GM23338 (cell line): ENCODE results near the gene MAGI1. TPM values are rescaled to one million over a fixed set of nuclear protein-coding genes. Genes with fewer than 3 reads are reported as not detected.

Experiments used
- ATAC-seq: fragments of 200-7000 bp; cut with Tn5 transposase; 3 replicates; pipeline ENCODE4 v1.9.1; 2020
- DNase-seq: peaks from one replicate; pipeline ENCODE4 v3.0.0-alpha.2; 2015; ENCODE audit warnings: low spot score
- H2AFZ ChIP-seq: fragments of 200-600 bp; sonication (generic); 2 replicates; pipeline ENCODE4 v1.8.0; 2016; ENCODE audit warnings: antibody characterized with exemption, mild to moderate bottlenecking, moderate library complexity
- H3F3A ChIP-seq: fragments of 200-600 bp; sonication (generic); replicated peaks from 2 replicates; pipeline ENCODE4 v1.8.0; 2017; ENCODE audit warnings: antibody characterized with exemption, mixed run types, low read depth
- H3K27ac ChIP-seq: fragments of 200-600 bp; sonication (generic); 2 replicates; pipeline ENCODE4 v1.6.1; 2016; ENCODE audit warnings: low read depth
- H3K27me3 ChIP-seq: fragments of 200-600 bp; sonication (generic); 2 replicates; pipeline ENCODE4 v1.8.0; 2016; ENCODE audit warnings: mild to moderate bottlenecking, mixed run types, moderate library complexity; ENCODE audit not compliant: insufficient read depth
- H3K36me3 ChIP-seq: fragments of 200-600 bp; sonication (generic); 2 replicates; pipeline ENCODE4 v1.8.0; 2016; ENCODE audit warnings: mild to moderate bottlenecking; ENCODE audit not compliant: insufficient read depth
- H3K4me1 ChIP-seq: fragments of 200-600 bp; sonication (generic); 2 replicates; pipeline ENCODE4 v1.8.0; 2016; ENCODE audit warnings: mild to moderate bottlenecking, moderate library complexity; ENCODE audit not compliant: insufficient read depth
- H3K4me2 ChIP-seq: fragments of 200-600 bp; sonication (generic); 2 replicates; pipeline ENCODE4 v1.7.1; 2017; ENCODE audit warnings: mixed run types
- H3K4me3 ChIP-seq: fragments of 200-600 bp; sonication (generic); 2 replicates; pipeline ENCODE4 v1.6.1; 2016; ENCODE audit warnings: mixed run types
- H3K79me2 ChIP-seq: fragments of 200-600 bp; sonication (generic); replicated peaks from 2 replicates; pipeline ENCODE4 v1.8.0; 2017; ENCODE audit warnings: mild to moderate bottlenecking; ENCODE audit not compliant: insufficient read depth
- H3K9me2 ChIP-seq: fragments of 200-600 bp; sonication (generic); 2 replicates; pipeline ENCODE4 v1.8.0; 2017; ENCODE audit not compliant: insufficient read depth
- H4K20me1 ChIP-seq: fragments of 200-600 bp; sonication (generic); replicated peaks from 2 replicates; pipeline ENCODE4 v1.8.0; 2017; ENCODE audit warnings: mild to moderate bottlenecking; ENCODE audit not compliant: insufficient read depth
- H3K27ac Mint-ChIP-seq: 2 replicates; pipeline ENCODE4 v1.8.0; 2020; ENCODE audit warnings: inconsistent platforms, mild to moderate bottlenecking, moderate library complexity, mixed read lengths
- H3K27me3 Mint-ChIP-seq: 3 replicates; pipeline ENCODE4 v1.8.0; 2022; ENCODE audit warnings: low read depth, mild to moderate bottlenecking, moderate library complexity, mixed read lengths, inconsistent platforms; ENCODE audit not compliant: insufficient read depth, poor library complexity
- H3K36me3 Mint-ChIP-seq: 3 replicates; pipeline ENCODE4 v1.8.0; 2021; ENCODE audit warnings: low read depth, mild to moderate bottlenecking, inconsistent platforms, moderate library complexity, mixed read lengths
- H3K4me1 Mint-ChIP-seq: 3 replicates; pipeline ENCODE4 v1.8.0; 2020; ENCODE audit warnings: mild to moderate bottlenecking, inconsistent platforms, mixed read lengths
- H3K4me3 Mint-ChIP-seq: 3 replicates; pipeline ENCODE4 v1.8.0; 2021; ENCODE audit warnings: moderate library complexity, mild to moderate bottlenecking, inconsistent platforms, mixed read lengths
- H3K9me3 Mint-ChIP-seq: 3 replicates; pipeline ENCODE4 v1.8.0; 2020; ENCODE audit warnings: moderate library complexity, mild to moderate bottlenecking, inconsistent platforms, mixed read lengths
- EZH2 ChIP-seq: fragments of 200-600 bp; sonication (generic); IDR thresholded peaks from one replicate; pipeline ENCODE4 v1.8.0; 2017; ENCODE audit warnings: antibody characterized with exemption, mild to moderate bottlenecking, low read depth; ENCODE audit not compliant: unreplicated experiment
- EZH2phosphoT487 ChIP-seq: fragments of 200-600 bp; sonication (generic); IDR thresholded peaks from one replicate; pipeline ENCODE4 v1.8.1; 2018; ENCODE audit warnings: antibody characterized with exemption; ENCODE audit not compliant: unreplicated experiment
- JUNB ChIP-seq: IDR thresholded peaks from one replicate; pipeline ENCODE4 v1.6.1; 2016; ENCODE audit warnings: antibody characterized with exemption; ENCODE audit not compliant: unreplicated experiment
- NANOG ChIP-seq: IDR thresholded peaks from 2 replicates; pipeline ENCODE4 v1.6.1; 2016; ENCODE audit warnings: antibody characterized with exemption, borderline replicate concordance
- POLR2AphosphoS5 ChIP-seq: IDR thresholded peaks from 2 replicates; pipeline ENCODE4 v1.6.1; 2016; ENCODE audit warnings: antibody characterized with exemption, low read depth
- REST ChIP-seq: IDR thresholded peaks from one replicate; pipeline ENCODE4 v1.6.1; 2018; ENCODE audit warnings: antibody characterized with exemption; ENCODE audit not compliant: unreplicated experiment
- STAT1 ChIP-seq: IDR thresholded peaks from one replicate; pipeline ENCODE4 v1.6.1; 2016; ENCODE audit warnings: antibody characterized with exemption; ENCODE audit not compliant: unreplicated experiment
- ZNF114 ChIP-seq: fragments of 250-450 bp; sonication (Bioruptor Pico); IDR thresholded peaks from 2 replicates; pipeline ENCODE4 v1.5.0; 2020; ENCODE audit warnings: mild to moderate bottlenecking, moderate library complexity
- ZNF331 ChIP-seq: fragments of 250-450 bp; sonication (Bioruptor Pico); IDR thresholded peaks from 2 replicates; pipeline ENCODE4 v1.5.0; 2020; ENCODE audit warnings: low read depth, mild to moderate bottlenecking, moderate library complexity
- ZNF462 ChIP-seq: fragments of 250-450 bp; sonication (Bioruptor Pico); IDR thresholded peaks from 2 replicates; pipeline ENCODE4 v1.5.0; 2020; ENCODE audit warnings: mild to moderate bottlenecking, moderate library complexity
- polyA plus RNA-seq: library from polyadenylated mRNA; unstranded; fragments of >200 nt; fragmentation: Nextera tagmentation; extraction: Ambion mirVana; gene quantifications from 2 replicates; pipeline ENCODE4 v1.2.1, GENCODE V29; 2016
- total RNA-seq: library from RNA; depleted of rRNA; stranded (reverse); fragments of >200 nt; shearing (Covaris generic); gene quantifications from 2 replicates; pipeline ENCODE4 v1.2.3, GENCODE V29; 2014
- TF ChIP-seq, protein P1 (sequence below), 2 experiments: fragments of 200-600 bp in 1 of 2; sonication (generic) in 1 of 2; conservative IDR thresholded peaks; 2 replicates each; pipeline versions ENCODE4 v1.5.1 to v1.6.1; 2016 to 2017; ENCODE audit warnings: antibody characterized with exemption in 2 of 2, low read depth in 2 of 2, mild to moderate bottlenecking in 2 of 2, moderate library complexity in 1 of 2

MAGI1 gene
- total and polyA plus RNA-seq, 2 experiments from 2014 or later = 27.4 to 71.2 TPM

DNA sequence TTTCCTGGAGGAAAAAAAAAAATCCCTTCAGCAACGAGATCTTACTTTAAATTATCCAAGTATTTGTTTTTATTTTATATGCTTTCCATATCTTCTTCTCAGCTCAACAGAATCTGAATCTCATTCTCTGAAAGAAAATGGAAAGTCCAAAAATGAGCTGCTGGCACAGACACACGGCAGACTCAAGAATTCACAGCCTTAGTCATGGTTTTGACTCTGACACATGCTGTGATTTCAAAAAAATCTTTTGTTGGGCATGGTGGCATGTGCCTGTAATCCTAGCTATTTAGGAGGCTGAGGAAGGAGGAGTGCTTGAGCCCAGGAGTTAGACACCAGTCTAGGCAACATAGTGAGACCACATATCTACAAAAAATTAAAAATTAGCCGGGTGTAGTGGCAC lies 565.0 kb downstream of the MAGI1 start:
- TF ChIP-seq EZH2 = no peak
- TF ChIP-seq EZH2phosphoT487 = no peak
- no peak for TF ChIP-seq NANOG
- ATAC-seq (no peak), DNase-seq (no peak)
- Histone ChIP-seq H4K20me1 (peaks cover 5% of the 10 kb centered on the region; the same call in 1 of the 2 replicates), H3K4me1 (peaks cover 14% of the 10 kb centered on the region), H3K4me3 (no peak overlapping the region), H3K79me2 (no peaks in the 10 kb centered on the region; the same call in 1 of the 2 replicates), H3K27me3 (no peaks in the 10 kb centered on the region), H2AFZ (no peak overlapping the region), H3K9me2 (no peaks in the 10 kb centered on the region), H3F3A (no peaks in the 10 kb centered on the region), H3K36me3 (no peaks in the 10 kb centered on the region), H3K27ac (no peak overlapping the region), H3K4me2 (no peak overlapping the region)
- no peak overlapping the region for H3K4me3 Mint-ChIP-seq
- H3K27ac Mint-ChIP-seq = peak overlapping the region; percentile 61; the same call in 1 of the 2 replicates
- peaks cover 35% of the 10 kb centered on the region for H3K4me1 Mint-ChIP-seq
- no peaks in the 10 kb centered on the region for H3K9me3 Mint-ChIP-seq
- peaks cover 15% of the 10 kb centered on the region; the same call in 2 of the 3 replicates for H3K36me3 Mint-ChIP-seq
- no peaks in the 10 kb centered on the region for H3K27me3 Mint-ChIP-seq

GRCh38 chr3:65472501-65472900 lies 566.2 kb downstream of the MAGI1 start:
- Histone ChIP-seq H2AFZ (no peak overlapping the region), H4K20me1 (peaks cover 5% of the 10 kb centered on the region; the same call in 1 of the 2 replicates), H3F3A (no peaks in the 10 kb centered on the region), H3K27me3 (no peaks in the 10 kb centered on the region), H3K4me2 (no peak overlapping the region), H3K27ac (no peak overlapping the region), H3K4me1 (peaks cover 5% of the 10 kb centered on the region; the same call in 1 of the 2 replicates), H3K79me2 (no peaks in the 10 kb centered on the region; the same call in 1 of the 2 replicates), H3K36me3 (no peaks in the 10 kb centered on the region), H3K9me2 (no peaks in the 10 kb centered on the region), H3K4me3 (no peak overlapping the region)
- Mint-ChIP-seq H3K4me1 (peaks cover 30% of the 10 kb centered on the region), H3K4me3 (no peak overlapping the region), H3K27ac (no peak overlapping the region), H3K27me3 (no peaks in the 10 kb centered on the region), H3K36me3 (peaks cover 15% of the 10 kb centered on the region; the same call in 2 of the 3 replicates), H3K9me3 (no peaks in the 10 kb centered on the region)
- no peak for DNase-seq
- no peak for ATAC-seq
- TF ChIP-seq STAT1 (no peak), ZNF331 (CRISPR knock-in tag) (no peak), ZNF114 (CRISPR knock-in tag) (no peak), REST (no peak), ZNF462 (no peak), POLR2AphosphoS5 (no peak), NANOG (no peak), JUNB (no peak), EZH2 (no peak)
- TF ChIP-seq, protein P1, sequence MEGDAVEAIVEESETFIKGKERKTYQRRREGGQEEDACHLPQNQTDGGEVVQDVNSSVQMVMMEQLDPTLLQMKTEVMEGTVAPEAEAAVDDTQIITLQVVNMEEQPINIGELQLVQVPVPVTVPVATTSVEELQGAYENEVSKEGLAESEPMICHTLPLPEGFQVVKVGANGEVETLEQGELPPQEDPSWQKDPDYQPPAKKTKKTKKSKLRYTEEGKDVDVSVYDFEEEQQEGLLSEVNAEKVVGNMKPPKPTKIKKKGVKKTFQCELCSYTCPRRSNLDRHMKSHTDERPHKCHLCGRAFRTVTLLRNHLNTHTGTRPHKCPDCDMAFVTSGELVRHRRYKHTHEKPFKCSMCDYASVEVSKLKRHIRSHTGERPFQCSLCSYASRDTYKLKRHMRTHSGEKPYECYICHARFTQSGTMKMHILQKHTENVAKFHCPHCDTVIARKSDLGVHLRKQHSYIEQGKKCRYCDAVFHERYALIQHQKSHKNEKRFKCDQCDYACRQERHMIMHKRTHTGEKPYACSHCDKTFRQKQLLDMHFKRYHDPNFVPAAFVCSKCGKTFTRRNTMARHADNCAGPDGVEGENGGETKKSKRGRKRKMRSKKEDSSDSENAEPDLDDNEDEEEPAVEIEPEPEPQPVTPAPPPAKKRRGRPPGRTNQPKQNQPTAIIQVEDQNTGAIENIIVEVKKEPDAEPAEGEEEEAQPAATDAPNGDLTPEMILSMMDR (conservative IDR thresholded peaks at IDR 0.05; ENCODE audit: low read depth in 2 of 2) = no peak
